Ascending aorta (tissue), 2 donors: ENCODE measurements around the gene SLC13A4. TPM values are rescaled to one million over a fixed set of nuclear protein-coding genes. Genes with fewer than 3 reads are reported as not detected.

ENCODE experiments used
- DNase-seq, 2 donors: peaks; one replicate each; pipeline ENCODE4 v3.0.0-alpha.2; 2019; ENCODE audit warnings: low spot score in 2 of 2
- H3K27ac ChIP-seq, 2 donors: fragments of 200-600 bp; sonication (generic); one replicate each; pipeline ENCODE4 v1.5.1; 2016 to 2017; ENCODE audit warnings: mild to moderate bottlenecking in 1 of 2
- H3K27me3 ChIP-seq: fragments of 200-600 bp; sonication (generic); one replicate; pipeline ENCODE4 v1.5.1; 2017
- H3K36me3 ChIP-seq, 2 donors: fragments of 200-600 bp; sonication (generic); one replicate each; pipeline ENCODE4 v1.5.1; 2016
- H3K4me1 ChIP-seq, 2 donors: fragments of 200-600 bp; sonication (generic); one replicate each; pipeline ENCODE4 v1.5.1; 2016 to 2017; ENCODE audit warnings: mild to moderate bottlenecking in 1 of 2
- H3K4me3 ChIP-seq, 2 donors: fragments of 200-600 bp; sonication (generic); one replicate each; pipeline ENCODE4 v1.5.1; 2016 to 2017; ENCODE audit warnings: mild to moderate bottlenecking in 1 of 2
- H3K9me3 ChIP-seq, 2 donors: fragments of 200-600 bp; sonication (generic); one replicate each; pipeline ENCODE4 v1.5.1; 2016
- CTCF ChIP-seq, 3 experiments: fragments of 200-600 bp in 2 of 3; fragments of 450-650 bp in 1 of 3; sonication (generic) in 2 of 3; IDR thresholded peaks; one replicate each; pipeline ENCODE4 v1.5.1; 2016 to 2019; ENCODE audit warnings: antibody characterized with exemption in 3 of 3, mild to moderate bottlenecking in 1 of 3, moderate library complexity in 1 of 3
- intact Hi-C: fragments of 100-400 bp; cut with DNase I; formaldehyde crosslinking; loops from one replicate; pipeline ENCODE4 v1.15.1; 2023
- total RNA-seq: library from RNA; depleted of rRNA; stranded (reverse); fragments of >200 nt; gene quantifications from one replicate; pipeline ENCODE4 v1.1.0, GENCODE V29; 2016

SLC13A4 gene
- total RNA-seq, 1 donor from 2014 or later = 0.21 TPM

DNA sequence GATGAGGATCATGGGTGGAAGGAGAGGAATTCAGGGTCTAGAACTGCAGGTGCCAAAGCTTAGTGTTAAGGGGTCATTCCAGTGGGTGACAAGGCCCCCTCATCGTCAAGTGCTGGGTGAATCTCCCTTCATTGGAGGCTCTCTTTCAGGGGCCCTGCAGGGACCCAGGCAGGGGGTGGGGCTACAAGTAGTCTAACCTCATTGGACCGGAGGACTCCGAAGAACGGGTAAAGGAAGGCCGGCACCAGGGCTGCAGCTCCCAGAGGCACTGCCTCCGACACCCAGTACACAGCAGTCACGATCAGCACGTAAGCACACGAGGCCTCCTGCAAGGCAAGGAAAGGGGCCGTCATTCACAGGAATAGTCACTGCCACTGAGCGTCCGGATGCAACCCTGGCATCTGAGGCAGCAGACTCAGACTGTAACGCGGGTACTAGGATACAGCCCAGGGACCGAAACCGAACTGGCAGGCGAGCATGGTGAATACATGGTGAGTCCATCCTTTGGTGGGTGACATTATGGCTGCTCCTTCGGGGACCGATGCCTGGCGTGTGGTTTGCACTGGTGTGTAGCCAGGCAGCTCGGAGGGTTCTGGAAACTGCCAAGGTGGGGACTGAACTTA is 6.7 kb downstream of the SLC13A4 start:
- H3K36me3 ChIP-seq = no peaks in the 10 kb centered on the region
- intact Hi-C loops = no loop called here
- H3K9me3 ChIP-seq = no peaks in the 10 kb centered on the region
- no peaks in the 10 kb centered on the region for H3K27me3 ChIP-seq
- peaks cover 0 to 5% of the 10 kb centered on the region in 2 donors for H3K4me1 ChIP-seq
- TF ChIP-seq CTCF (IDR thresholded peaks at IDR 0.05) = no peak
- H3K4me3 ChIP-seq = no peak overlapping the region
- no peak overlapping the region for H3K27ac ChIP-seq
- no peak for DNase-seq

GRCh38 chr7:135719688-135720087 is 8.3 kb downstream of the SLC13A4 start:
- no peaks in the 10 kb centered on the region for H3K36me3 ChIP-seq
- no peak for TF ChIP-seq CTCF (IDR thresholded peaks at IDR 0.05)
- no peaks in the 10 kb centered on the region for H3K9me3 ChIP-seq
- H3K27ac ChIP-seq = no peak overlapping the region
- H3K4me3 ChIP-seq = no peak overlapping the region
- DNase-seq = no peak
- no peaks in the 10 kb centered on the region for H3K27me3 ChIP-seq
- peaks cover 0 to 10% of the 10 kb centered on the region in 2 donors for H3K4me1 ChIP-seq
- intact Hi-C loops = loop anchor here (10.0 kb wide), 1 partner anchor 75 kb away; no protein-coding TSS in a partner anchor

GRCh38 chr7:135718794-135719437 is 9.1 kb downstream of the SLC13A4 start:
- Histone ChIP-seq H3K4me3 (no peak overlapping the region), H3K9me3 (no peaks in the 10 kb centered on the region), H3K4me1 (peaks cover under 1 to 18% of the 10 kb centered on the region in 2 donors), H3K27ac (no peak overlapping the region), H3K36me3 (no peaks in the 10 kb centered on the region), H3K27me3 (no peaks in the 10 kb centered on the region)
- intact Hi-C loops = loop anchor here (10.0 kb wide), 1 partner anchor 76 kb away; no protein-coding TSS in a partner anchor
- DNase-seq = no peak
- TF ChIP-seq CTCF (IDR thresholded peaks at IDR 0.05) = no peak

DNA sequence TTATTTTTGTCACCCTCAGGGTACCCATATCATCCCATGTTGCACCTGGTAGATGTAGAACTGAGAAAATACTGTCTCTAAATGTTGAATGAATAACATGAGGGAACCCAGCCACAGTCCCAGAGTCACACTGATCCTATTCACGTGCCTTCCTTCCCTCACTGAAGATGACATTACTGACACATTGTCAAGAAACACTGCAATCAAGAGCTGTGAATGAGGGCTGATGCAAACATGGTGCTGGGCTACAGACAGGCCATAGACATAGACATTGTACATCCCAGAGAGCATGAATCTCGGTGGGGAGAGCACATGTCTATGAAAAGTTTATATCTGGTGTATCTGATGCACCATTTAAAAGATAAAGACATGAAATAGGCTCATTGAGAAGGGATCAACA is 9.8 kb downstream of the SLC13A4 start:
- H3K4me3 ChIP-seq = no peak overlapping the region
- no peak overlapping the region for H3K27ac ChIP-seq
- H3K36me3 ChIP-seq = no peaks in the 10 kb centered on the region
- TF ChIP-seq CTCF (IDR thresholded peaks at IDR 0.05) = no peak
- H3K4me1 ChIP-seq = peaks cover 6 to 25% of the 10 kb centered on the region in 2 donors
- no peaks in the 10 kb centered on the region for H3K27me3 ChIP-seq
- no peaks in the 10 kb centered on the region for H3K9me3 ChIP-seq
- no peak for DNase-seq
- intact Hi-C loops = loop anchor here (10.0 kb wide), 1 partner anchor 77 kb away; no protein-coding TSS in a partner anchor

- peaks cover 6 to 30% of the 10 kb centered on the region in 2 donors for H3K4me1 ChIP-seq
- no peaks in the 10 kb centered on the region for H3K9me3 ChIP-seq
- no peak overlapping the region for H3K4me3 ChIP-seq
- no peak for TF ChIP-seq CTCF (IDR thresholded peaks at IDR 0.05)
- intact Hi-C loops = loop anchor here (10.0 kb wide), 1 partner anchor 77 kb away; no protein-coding TSS in a partner anchor
- no peak for DNase-seq
- H3K36me3 ChIP-seq = no peaks in the 10 kb centered on the region
- no peak overlapping the region for H3K27ac ChIP-seq
- no peaks in the 10 kb centered on the region for H3K27me3 ChIP-seq
Observed at GRCh38 chr7:135717693-135718092, 10.3 kb downstream of the SLC13A4 start.
